SJSA1 (cell line): ENCODE results near the gene TMPRSS11B. TPM values are rescaled to one million over a fixed set of nuclear protein-coding genes. Genes with fewer than 3 reads are reported as not detected.
"Not testable (repeated sequence)": the region's sequence is repeated elsewhere in the genome, so short reads cannot be mapped to it uniquely, and the experiment has no call there.

Source experiments
- DNase-seq, 2 experiments: peaks; one replicate each; pipeline ENCODE4 v3.0.0-alpha.2; 2015 to 2020; ENCODE audit warnings: low spot score in 2 of 2, low read depth in 1 of 2
- H3K27ac ChIP-seq: fragments of 250-450 bp; sonication (Bioruptor Pico); 2 replicates; pipeline ENCODE4 v1.5.1; 2020; ENCODE audit warnings: mild to moderate bottlenecking, moderate library complexity
- H3K27me3 ChIP-seq: fragments of 250-450 bp; sonication (Bioruptor Pico); replicated peaks from 2 replicates; pipeline ENCODE4 v1.5.1; 2020; ENCODE audit warnings: mild to moderate bottlenecking, moderate library complexity
- H3K36me3 ChIP-seq: fragments of 250-450 bp; sonication (Bioruptor Pico); 2 replicates; pipeline ENCODE4 v1.5.1; 2020; ENCODE audit warnings: mild to moderate bottlenecking
- H3K4me1 ChIP-seq: fragments of 250-450 bp; sonication (Bioruptor Pico); replicated peaks from 2 replicates; pipeline ENCODE4 v1.6.1; 2021; ENCODE audit warnings: mild to moderate bottlenecking
- H3K4me3 ChIP-seq: fragments of 250-450 bp; sonication (Bioruptor Pico); 2 replicates; pipeline ENCODE4 v1.5.1; 2020; ENCODE audit warnings: mild to moderate bottlenecking
- H3K9me3 ChIP-seq: fragments of 250-450 bp; sonication (Bioruptor Pico); replicated peaks from 2 replicates; pipeline ENCODE4 v1.5.1; 2020; ENCODE audit warnings: mild to moderate bottlenecking
- total RNA-seq: library from RNA; depleted of rRNA; stranded (reverse); fragments of >200 nt; shearing (Covaris generic); gene quantifications from 2 replicates; pipeline ENCODE4 v1.2.3, GENCODE V29; 2014

Gene TMPRSS11B
- total RNA-seq, 1 experiment from 2014 or later, result not detected

DNA sequence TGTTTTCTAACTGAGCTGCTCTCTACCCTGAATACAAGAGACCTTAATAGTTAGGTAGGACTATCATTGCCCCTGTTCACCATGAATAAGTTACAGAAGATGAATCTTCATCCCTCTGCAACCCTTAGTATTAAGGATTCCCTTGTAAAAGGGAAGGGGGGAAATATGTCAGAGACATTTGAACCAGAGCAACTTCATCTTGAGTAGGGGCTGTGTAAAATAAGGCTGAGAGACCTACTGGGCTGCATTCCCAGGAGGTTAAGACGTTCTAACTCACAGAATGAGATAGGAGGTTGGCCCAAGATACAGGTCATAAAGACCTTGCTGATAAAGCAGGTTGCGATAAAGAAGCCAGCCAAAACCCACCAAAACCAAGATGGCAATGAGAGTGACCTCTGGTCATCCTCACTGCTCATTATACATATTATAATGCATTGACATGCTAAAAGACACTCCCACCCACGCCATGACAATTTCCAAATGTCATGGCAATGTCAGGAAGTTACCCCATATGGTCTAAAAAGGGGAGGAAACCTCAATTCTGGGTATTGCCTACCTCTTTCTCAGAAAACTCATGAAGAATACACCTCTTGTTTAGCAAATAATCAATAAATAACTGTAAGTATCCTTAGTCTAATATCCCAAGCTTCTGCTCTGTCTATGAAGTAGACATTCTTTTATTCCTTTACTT is 19.5 kb upstream of the TMPRSS11B start:
- H3K4me1 ChIP-seq, result peaks cover 8% of the 10 kb centered on the region
- no peak for DNase-seq
- no peaks in the 10 kb centered on the region for H3K9me3 ChIP-seq
- H3K36me3 ChIP-seq, result no peaks in the 10 kb centered on the region
- H3K27me3 ChIP-seq, result no peaks in the 10 kb centered on the region
- no peak overlapping the region for H3K27ac ChIP-seq
- H3K4me3 ChIP-seq, result no peak overlapping the region

- H3K36me3 ChIP-seq, result no peaks in the 10 kb centered on the region
- H3K4me1 ChIP-seq, result no peaks in the 10 kb centered on the region
- H3K27ac ChIP-seq, result no peak overlapping the region
- H3K27me3 ChIP-seq, result peaks cover 11% of the 10 kb centered on the region
- H3K4me3 ChIP-seq, result no peak overlapping the region
- DNase-seq, result no peak
- no peaks in the 10 kb centered on the region for H3K9me3 ChIP-seq
Observed at GRCh38 chr4:68259191-68259590, 13.7 kb upstream of the TMPRSS11B start.

GRCh38 chr4:68257719-68258118 is 12.2 kb upstream of the TMPRSS11B start:
- H3K36me3 ChIP-seq, result no peaks in the 10 kb centered on the region
- DNase-seq, result no peak
- H3K9me3 ChIP-seq, result no peaks in the 10 kb centered on the region
- H3K27ac ChIP-seq, result no peak overlapping the region
- H3K4me3 ChIP-seq, result no peak overlapping the region
- H3K27me3 ChIP-seq, result peaks cover 14% of the 10 kb centered on the region
- no peaks in the 10 kb centered on the region for H3K4me1 ChIP-seq

GRCh38 chr4:68256284-68256683 is 10.8 kb upstream of the TMPRSS11B start:
- H3K36me3 ChIP-seq, result no peaks in the 10 kb centered on the region
- H3K27me3 ChIP-seq, result peaks cover 16% of the 10 kb centered on the region
- no peaks in the 10 kb centered on the region for H3K9me3 ChIP-seq
- no peak for DNase-seq
- H3K27ac ChIP-seq, result no peak overlapping the region
- no peak overlapping the region for H3K4me3 ChIP-seq
- no peaks in the 10 kb centered on the region for H3K4me1 ChIP-seq

- H3K27me3 ChIP-seq, result peaks cover 10% of the 10 kb centered on the region; the same call in 1 of the 2 replicates
- H3K4me1 ChIP-seq, result no peaks in the 10 kb centered on the region
- no peaks in the 10 kb centered on the region for H3K9me3 ChIP-seq
- no peak overlapping the region for H3K27ac ChIP-seq
- no peaks in the 10 kb centered on the region for H3K36me3 ChIP-seq
- H3K4me3 ChIP-seq, result no peak overlapping the region
- DNase-seq, result no peak
Observed at GRCh38 chr4:68250151-68250930, 4.8 kb upstream of the TMPRSS11B start.

DNA sequence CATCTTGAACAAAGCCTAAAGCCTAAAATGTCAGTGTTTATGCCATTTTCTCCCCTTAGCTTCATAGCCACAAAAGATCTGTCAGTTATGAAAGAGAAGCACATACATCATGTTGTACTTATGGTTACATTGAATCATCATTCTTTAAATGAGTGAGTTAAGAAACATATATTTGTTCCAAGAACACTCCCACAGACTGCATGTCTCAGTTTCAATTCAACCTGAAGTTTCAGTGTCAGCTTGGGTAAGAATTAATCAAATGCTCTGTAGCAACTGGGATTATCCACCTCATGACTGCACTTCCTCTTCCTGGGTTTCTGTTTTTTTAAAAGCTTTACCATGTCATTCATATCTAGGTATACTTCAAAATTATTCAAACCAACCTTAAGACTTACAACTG is 3.9 kb upstream of the TMPRSS11B start:
- Histone ChIP-seq H3K4me1 (no peaks in the 10 kb centered on the region), H3K36me3 (no peaks in the 10 kb centered on the region), H3K4me3 (no peak overlapping the region), H3K9me3 (no peaks in the 10 kb centered on the region), H3K27ac (no peak overlapping the region), H3K27me3 (peaks cover 10% of the 10 kb centered on the region; the same call in 1 of the 2 replicates)
- no peak for DNase-seq

- Histone ChIP-seq H3K27me3 (0 out of 2 replicates have a peak, but pooled peaks cover 3% of the 10 kb centered on the region), H3K4me1 (no peaks in the 10 kb centered on the region), H3K9me3 (no peaks in the 10 kb centered on the region), H3K4me3 (no peak overlapping the region), H3K27ac (no peak overlapping the region), H3K36me3 (no peaks in the 10 kb centered on the region)
- no peak for DNase-seq
Observed at GRCh38 chr4:68240620-68241019, 4.9 kb downstream of the TMPRSS11B start.

- no peaks in the 10 kb centered on the region for H3K9me3 ChIP-seq
- peaks cover 3% of the 10 kb centered on the region; the same call in 1 of the 2 replicates for H3K27me3 ChIP-seq
Observed at GRCh38 chr4:68228568-68228967, 16.9 kb downstream of the TMPRSS11B start.

DNA sequence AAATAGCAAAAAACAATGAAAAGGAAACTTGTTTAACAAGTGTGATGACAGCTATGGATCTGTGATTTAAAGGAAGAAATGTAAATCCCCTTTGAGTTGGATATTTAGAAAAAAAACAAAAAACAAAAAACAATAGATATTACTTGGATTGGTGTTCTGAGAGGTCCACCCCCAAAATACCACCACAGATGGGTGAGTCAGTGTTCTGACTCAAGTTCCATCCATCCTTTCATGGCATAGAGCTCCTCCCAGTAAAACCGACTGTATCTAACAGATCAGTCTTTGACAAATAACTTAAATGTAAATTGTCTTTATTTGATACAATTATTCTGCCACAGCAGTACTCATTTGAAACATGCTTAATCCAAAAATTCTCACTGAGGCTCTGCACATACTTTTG is 27.4 kb downstream of the TMPRSS11B start:
- H3K27me3 ChIP-seq, result no peaks in the 10 kb centered on the region
- H3K4me1 ChIP-seq, result no peaks in the 10 kb centered on the region
- H3K9me3 ChIP-seq, result no peaks in the 10 kb centered on the region
- H3K36me3 ChIP-seq, result no peaks in the 10 kb centered on the region
- no peak overlapping the region for H3K4me3 ChIP-seq
- no peak overlapping the region for H3K27ac ChIP-seq
- DNase-seq, result no peak

More at GRCh38 chr4:68228568-68228967, 16.9 kb downstream of the TMPRSS11B start:
- no peak overlapping the region for H3K27ac ChIP-seq
- no peaks in the 10 kb centered on the region for H3K4me1 ChIP-seq
- DNase-seq, result no peak
- H3K36me3 ChIP-seq, result no peaks in the 10 kb centered on the region
- no peak overlapping the region for H3K4me3 ChIP-seq

- Histone ChIP-seq H3K27ac (no peak overlapping the region), H3K27me3 (no peaks in the 10 kb centered on the region), H3K36me3 (no peaks in the 10 kb centered on the region), H3K4me1 (no peaks in the 10 kb centered on the region), H3K9me3 (no peaks in the 10 kb centered on the region), H3K4me3 (no peak overlapping the region)
- DNase-seq, result no peak
Observed at GRCh38 chr4:68216501-68216900, 29.0 kb downstream of the TMPRSS11B start.

GRCh38 chr4:68209003-68209402 is 36.5 kb downstream of the TMPRSS11B start:
- no peaks in the 10 kb centered on the region for H3K27me3 ChIP-seq

DNA sequence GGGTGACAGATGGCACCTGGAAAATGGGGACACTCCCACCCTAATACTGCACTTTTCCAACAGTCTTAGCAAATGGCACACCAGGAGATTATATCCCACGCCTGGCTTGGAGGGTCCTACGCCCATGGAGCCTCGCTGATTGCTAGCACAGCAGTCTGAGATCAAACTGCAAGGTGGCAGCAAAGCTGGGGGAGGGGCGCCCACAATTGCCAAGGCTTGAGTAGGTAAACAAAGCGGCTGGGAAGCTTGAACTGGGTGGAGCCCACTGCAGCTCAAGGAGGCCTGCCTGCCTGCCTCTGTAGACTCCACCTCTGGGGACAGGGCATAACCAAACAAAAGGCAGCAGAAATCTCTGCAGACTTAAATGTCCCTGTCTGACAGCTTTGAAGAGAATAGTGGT is 51.2 kb downstream of the TMPRSS11B start:
- not testable (repeated sequence) for DNase-seq, H3K27me3 ChIP-seq, H3K27ac ChIP-seq, H3K36me3 ChIP-seq, H3K9me3 ChIP-seq, H3K4me3 ChIP-seq, H3K4me1 ChIP-seq

More at GRCh38 chr4:68209003-68209402, 36.5 kb downstream of the TMPRSS11B start:
- H3K27ac ChIP-seq, result no peak overlapping the region
- H3K36me3 ChIP-seq, result no peaks in the 10 kb centered on the region
- peaks cover 4% of the 10 kb centered on the region; the same call in 1 of the 2 replicates for H3K9me3 ChIP-seq
- no peak overlapping the region for H3K4me3 ChIP-seq
- no peak for DNase-seq
- no peaks in the 10 kb centered on the region for H3K4me1 ChIP-seq

DNA sequence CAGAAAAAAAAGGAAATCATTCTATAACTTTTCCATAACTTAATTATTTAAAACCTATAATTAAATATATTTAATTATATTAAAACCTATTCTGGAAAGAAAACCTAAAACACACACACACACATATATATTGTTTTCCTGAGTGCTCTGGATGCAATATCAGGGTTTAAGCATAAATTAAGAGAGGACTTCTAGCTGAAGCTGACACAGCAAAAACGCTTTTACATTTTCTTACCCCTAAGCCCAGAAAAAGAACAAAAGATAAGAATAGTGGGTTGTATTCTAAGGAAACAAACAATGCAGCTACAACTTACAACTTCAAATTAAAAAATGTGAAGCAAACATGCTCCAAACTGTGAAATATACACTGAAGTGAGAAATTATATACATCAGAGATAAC is 52.3 kb downstream of the TMPRSS11B start:
- no peaks in the 10 kb centered on the region; the same call in 1 of the 2 replicates for H3K27me3 ChIP-seq
- no peaks in the 10 kb centered on the region for H3K4me1 ChIP-seq
- H3K9me3 ChIP-seq, result no peaks in the 10 kb centered on the region
- no peaks in the 10 kb centered on the region for H3K36me3 ChIP-seq
- no peak overlapping the region for H3K4me3 ChIP-seq
- DNase-seq, result no peak
- H3K27ac ChIP-seq, result no peak overlapping the region

DNA sequence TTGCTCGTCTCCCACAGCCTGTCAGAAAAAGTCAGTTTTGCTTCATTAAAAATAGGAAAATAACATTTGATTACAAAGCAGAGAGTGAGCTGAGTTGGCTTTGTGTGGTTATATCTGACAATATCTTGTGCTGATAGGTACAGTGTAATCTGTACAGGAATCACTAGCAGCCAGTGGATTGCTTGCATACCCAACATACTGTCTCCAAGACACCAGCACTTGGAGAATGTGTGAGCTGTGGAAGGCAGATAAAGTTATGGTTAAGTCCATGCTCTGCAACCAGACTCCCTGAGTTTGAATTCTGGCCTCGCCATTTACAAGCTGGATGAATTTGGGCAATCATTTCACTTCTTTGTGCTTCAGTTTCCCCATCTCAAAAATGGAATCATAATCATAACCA is 58.3 kb downstream of the TMPRSS11B start:
- no peaks in the 10 kb centered on the region for H3K9me3 ChIP-seq
- H3K27me3 ChIP-seq, result no peaks in the 10 kb centered on the region; the same call in none of the 2 replicates
- no peak overlapping the region for H3K4me3 ChIP-seq
- H3K4me1 ChIP-seq, result no peaks in the 10 kb centered on the region
- no peak overlapping the region for H3K27ac ChIP-seq
- no peak for DNase-seq
- no peaks in the 10 kb centered on the region for H3K36me3 ChIP-seq
